Esophagus muscularis mucosa (tissue), 3 donors: ENCODE measurements around the gene TTC17.

ENCODE experiments used
- POLR2A ChIP-seq: fragments of 450-650 bp; IDR thresholded peaks from one replicate; pipeline ENCODE4 v1.6.1; 2017; ENCODE audit warnings: antibody characterized with exemption, moderate library complexity, mild to moderate bottlenecking, low read depth
- TF ChIP-seq, protein P1 (sequence below), 3 experiments: fragments of 200-600 bp in 2 of 3; fragments of 450-650 bp in 1 of 3; sonication (generic) in 2 of 3; IDR thresholded peaks; one replicate each; pipeline ENCODE4 v1.5.1; 2017 to 2019; ENCODE audit warnings: antibody characterized with exemption in 3 of 3, mild to moderate bottlenecking in 2 of 3, moderate library complexity in 1 of 3

DNA sequence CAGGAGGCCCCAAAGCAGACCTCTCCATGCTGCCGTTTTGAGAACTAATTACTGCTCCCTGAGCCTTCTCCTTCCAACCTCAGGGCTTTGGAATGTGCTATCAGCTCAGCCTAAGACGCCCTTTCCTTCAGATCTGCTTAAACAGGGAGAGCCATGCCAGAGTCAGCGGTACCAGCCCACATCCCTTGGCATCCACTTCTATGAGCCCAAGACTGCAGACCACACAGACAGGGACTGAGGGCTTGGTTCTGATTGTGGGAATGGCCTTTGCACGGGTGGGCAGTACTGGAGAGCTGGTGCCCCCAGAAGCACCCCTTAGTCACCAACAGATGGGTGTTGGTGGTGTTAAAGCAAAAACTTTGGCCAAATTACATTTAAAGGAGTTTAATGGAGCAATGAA, 146.5 kb downstream of the TTC17 start:
- no peak for TF ChIP-seq POLR2A
- TF ChIP-seq, protein P1, sequence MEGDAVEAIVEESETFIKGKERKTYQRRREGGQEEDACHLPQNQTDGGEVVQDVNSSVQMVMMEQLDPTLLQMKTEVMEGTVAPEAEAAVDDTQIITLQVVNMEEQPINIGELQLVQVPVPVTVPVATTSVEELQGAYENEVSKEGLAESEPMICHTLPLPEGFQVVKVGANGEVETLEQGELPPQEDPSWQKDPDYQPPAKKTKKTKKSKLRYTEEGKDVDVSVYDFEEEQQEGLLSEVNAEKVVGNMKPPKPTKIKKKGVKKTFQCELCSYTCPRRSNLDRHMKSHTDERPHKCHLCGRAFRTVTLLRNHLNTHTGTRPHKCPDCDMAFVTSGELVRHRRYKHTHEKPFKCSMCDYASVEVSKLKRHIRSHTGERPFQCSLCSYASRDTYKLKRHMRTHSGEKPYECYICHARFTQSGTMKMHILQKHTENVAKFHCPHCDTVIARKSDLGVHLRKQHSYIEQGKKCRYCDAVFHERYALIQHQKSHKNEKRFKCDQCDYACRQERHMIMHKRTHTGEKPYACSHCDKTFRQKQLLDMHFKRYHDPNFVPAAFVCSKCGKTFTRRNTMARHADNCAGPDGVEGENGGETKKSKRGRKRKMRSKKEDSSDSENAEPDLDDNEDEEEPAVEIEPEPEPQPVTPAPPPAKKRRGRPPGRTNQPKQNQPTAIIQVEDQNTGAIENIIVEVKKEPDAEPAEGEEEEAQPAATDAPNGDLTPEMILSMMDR (IDR thresholded peaks at IDR 0.05) = no peak
